GM18526 (cell line): Measurements from ENCODE around the gene CDK5RAP2.

Source experiments
- POLR2A ChIP-seq: IDR thresholded peaks from 3 replicates; pipeline ENCODE4 v1.6.1; 2011; ENCODE audit not compliant: insufficient read length; ENCODE audit errors: extremely low read depth

Gene CDK5RAP2

GRCh38 chr9:120384925-120385272, 195.1 kb downstream of the CDK5RAP2 start:
- no peak for TF ChIP-seq POLR2A

- no peak for TF ChIP-seq POLR2A
Observed at GRCh38 chr9:120383999-120384924, 195.7 kb downstream of the CDK5RAP2 start.

GRCh38 chr9:120383611-120383998, 196.4 kb downstream of the CDK5RAP2 start:
- no peak for TF ChIP-seq POLR2A

GRCh38 chr9:120382453-120382852, 197.5 kb downstream of the CDK5RAP2 start:
- TF ChIP-seq POLR2A = no peak

- TF ChIP-seq POLR2A = no peak
Observed at GRCh38 chr9:120381839-120382238, 198.1 kb downstream of the CDK5RAP2 start.

GRCh38 chr9:120379611-120380010, 200.4 kb downstream of the CDK5RAP2 start:
- no peak for TF ChIP-seq POLR2A

GRCh38 chr9:120378680-120379079, 201.3 kb downstream of the CDK5RAP2 start:
- TF ChIP-seq POLR2A = no peak

- TF ChIP-seq POLR2A = no peak
Observed at GRCh38 chr9:120377268-120378159, 202.5 kb downstream of the CDK5RAP2 start.

- TF ChIP-seq POLR2A = no peak
Observed at GRCh38 chr9:120376101-120376500, 203.9 kb downstream of the CDK5RAP2 start.

- TF ChIP-seq POLR2A = no peak
Observed at GRCh38 chr9:120375316-120375715, 204.7 kb downstream of the CDK5RAP2 start.

GRCh38 chr9:120374817-120375216, 205.2 kb downstream of the CDK5RAP2 start:
- no peak for TF ChIP-seq POLR2A

- no peak for TF ChIP-seq POLR2A
Observed at GRCh38 chr9:120374239-120374638, 205.7 kb downstream of the CDK5RAP2 start.

- no peak for TF ChIP-seq POLR2A
Observed at GRCh38 chr9:120372040-120372439, 207.9 kb downstream of the CDK5RAP2 start.

- no peak for TF ChIP-seq POLR2A
Observed at GRCh38 chr9:120369608-120370220, 210.3 kb downstream of the CDK5RAP2 start.

- TF ChIP-seq POLR2A = no peak
Observed at GRCh38 chr9:120368799-120369198, 211.2 kb downstream of the CDK5RAP2 start.
